ENCODE data around the gene NCOA7. TPM values are rescaled to one million over a fixed set of nuclear protein-coding genes. Genes with fewer than 3 reads are reported as not detected.
"Not testable (repeated sequence)": the region's sequence is repeated elsewhere in the genome, so short reads cannot be mapped to it uniquely, and the experiment has no call there.

The NCOA7 gene
- total RNA-seq, 1 experiment from 2014 or later: 13.8 TPM

DNA sequence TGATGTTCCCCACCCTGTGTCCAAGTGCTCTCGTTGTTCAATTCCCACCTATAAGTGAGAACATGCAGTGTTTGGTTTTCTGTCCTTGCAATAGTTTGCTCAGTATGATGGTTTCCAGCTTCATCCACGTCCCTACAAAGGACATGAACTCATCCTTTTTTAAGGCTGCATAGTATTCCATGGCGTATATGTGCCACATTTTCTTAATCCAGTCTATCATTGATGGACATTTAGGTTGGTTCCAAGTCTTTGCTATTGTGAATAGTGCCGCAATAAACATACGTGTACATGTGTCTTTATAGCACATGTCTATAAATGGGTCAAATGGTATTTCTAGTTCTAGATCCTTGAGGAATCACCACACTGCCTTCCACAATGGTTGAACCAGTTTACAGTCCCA lies 144.8 kb downstream of the NCOA7 start:
- RAD21 ChIA-PET (ENCODE audit: low non-redundant PET in 1 of 2, low total read pairs in 2 of 2, uncharacterized antibody in 2 of 2, unreplicated experiment in 2 of 2); H3K27ac ChIP-seq (ENCODE audit: low read depth, low read length); H3K79me2 ChIP-seq (ENCODE audit: insufficient read depth, low read length); POLR2A ChIA-PET; H3K9ac ChIP-seq (ENCODE audit: low read length); DNase-seq (ENCODE audit: low read depth, low spot score); ATAC-seq; H3K36me3 ChIP-seq (ENCODE audit: control insufficient read depth in 1 of 2, insufficient read depth in 2 of 2, low read length in 2 of 2); intact Hi-C loops (cut with micrococcal nuclease); H3K4me1 ChIP-seq (ENCODE audit: control insufficient read depth in 1 of 2, insufficient read depth in 2 of 2, low read length in 2 of 2); H4K20me1 ChIP-seq (ENCODE audit: insufficient read depth); BruUV-seq (replicated peaks); H3K9me2 ChIP-seq (ENCODE audit: insufficient read depth); H3K27me3 ChIP-seq (ENCODE audit: insufficient read depth, low read length); H3K4me2 ChIP-seq (ENCODE audit: low read length); H2AFZ ChIP-seq (ENCODE audit: low read depth, low read length, poor library complexity, severe bottlenecking); H3K9me3 ChIP-seq (ENCODE audit: control insufficient read depth in 1 of 2, insufficient read depth in 1 of 2, low read depth in 1 of 2, low read length in 2 of 2); CTCF ChIA-PET; H3K4me3 ChIP-seq (replicated peaks in 1 of 2; ENCODE audit: low read depth in 1 of 2, low read length in 2 of 2): not testable (repeated sequence)

DNA sequence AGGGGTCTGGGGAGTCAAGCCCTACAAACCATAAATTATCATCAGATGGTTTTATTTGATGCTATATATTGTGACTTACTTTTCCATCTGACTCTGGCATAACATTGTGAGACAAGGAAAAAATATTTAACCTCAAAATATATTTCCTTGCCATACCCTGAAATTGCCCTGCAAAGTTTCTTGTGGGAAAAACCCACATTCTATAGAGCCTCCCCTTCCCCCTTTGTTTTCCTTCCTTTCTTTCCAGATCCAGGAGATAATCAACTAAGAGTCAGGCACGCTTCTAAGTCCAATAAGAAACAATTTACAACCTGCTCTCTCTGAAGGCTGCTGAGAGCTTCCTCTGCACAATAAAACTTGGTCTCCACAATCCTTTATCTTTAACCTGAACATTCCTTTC lies 148.3 kb downstream of the NCOA7 start:
- H3K9ac ChIP-seq (ENCODE audit: low read length): no peak overlapping the region
- DNase-seq (ENCODE audit: low read depth, low spot score) (no peak), ATAC-seq (no peak)
- no peak overlapping the region for H3K4me3 ChIP-seq (replicated peaks in 1 of 2; ENCODE audit: low read depth in 1 of 2, low read length in 2 of 2)
- H3K4me2 ChIP-seq (ENCODE audit: low read length): no peak overlapping the region
- no peaks in the 10 kb centered on the region for H3K9me2 ChIP-seq (ENCODE audit: insufficient read depth)
- no peaks in the 10 kb centered on the region for H3K27me3 ChIP-seq (ENCODE audit: insufficient read depth, low read length)
- no peaks in the 10 kb centered on the region for H3K36me3 ChIP-seq (ENCODE audit: control insufficient read depth in 1 of 2, insufficient read depth in 2 of 2, low read length in 2 of 2)
- RAD21 ChIA-PET (ENCODE audit: low non-redundant PET in 1 of 2, low total read pairs in 2 of 2, uncharacterized antibody in 2 of 2, unreplicated experiment in 2 of 2): no interaction called here
- no TSS peak for BruUV-seq (replicated peaks)
- POLR2A ChIA-PET: no interaction called here
- TF ChIP-seq EGR1 (IDR thresholded peaks at IDR 0.05; ENCODE audit: low read depth): no peak
- TF ChIP-seq YY1 (IDR thresholded peaks at IDR 0.05; ENCODE audit: extremely low read depth, insufficient replicate concordance, low read depth, low read length): no peak
- TF ChIP-seq RAD21 (IDR thresholded peaks at IDR 0.05; ENCODE audit: low read depth): no peak
- TF ChIP-seq CBX3 (IDR thresholded peaks at IDR 0.05; ENCODE audit: low read depth): no peak
- TF ChIP-seq, protein P1, sequence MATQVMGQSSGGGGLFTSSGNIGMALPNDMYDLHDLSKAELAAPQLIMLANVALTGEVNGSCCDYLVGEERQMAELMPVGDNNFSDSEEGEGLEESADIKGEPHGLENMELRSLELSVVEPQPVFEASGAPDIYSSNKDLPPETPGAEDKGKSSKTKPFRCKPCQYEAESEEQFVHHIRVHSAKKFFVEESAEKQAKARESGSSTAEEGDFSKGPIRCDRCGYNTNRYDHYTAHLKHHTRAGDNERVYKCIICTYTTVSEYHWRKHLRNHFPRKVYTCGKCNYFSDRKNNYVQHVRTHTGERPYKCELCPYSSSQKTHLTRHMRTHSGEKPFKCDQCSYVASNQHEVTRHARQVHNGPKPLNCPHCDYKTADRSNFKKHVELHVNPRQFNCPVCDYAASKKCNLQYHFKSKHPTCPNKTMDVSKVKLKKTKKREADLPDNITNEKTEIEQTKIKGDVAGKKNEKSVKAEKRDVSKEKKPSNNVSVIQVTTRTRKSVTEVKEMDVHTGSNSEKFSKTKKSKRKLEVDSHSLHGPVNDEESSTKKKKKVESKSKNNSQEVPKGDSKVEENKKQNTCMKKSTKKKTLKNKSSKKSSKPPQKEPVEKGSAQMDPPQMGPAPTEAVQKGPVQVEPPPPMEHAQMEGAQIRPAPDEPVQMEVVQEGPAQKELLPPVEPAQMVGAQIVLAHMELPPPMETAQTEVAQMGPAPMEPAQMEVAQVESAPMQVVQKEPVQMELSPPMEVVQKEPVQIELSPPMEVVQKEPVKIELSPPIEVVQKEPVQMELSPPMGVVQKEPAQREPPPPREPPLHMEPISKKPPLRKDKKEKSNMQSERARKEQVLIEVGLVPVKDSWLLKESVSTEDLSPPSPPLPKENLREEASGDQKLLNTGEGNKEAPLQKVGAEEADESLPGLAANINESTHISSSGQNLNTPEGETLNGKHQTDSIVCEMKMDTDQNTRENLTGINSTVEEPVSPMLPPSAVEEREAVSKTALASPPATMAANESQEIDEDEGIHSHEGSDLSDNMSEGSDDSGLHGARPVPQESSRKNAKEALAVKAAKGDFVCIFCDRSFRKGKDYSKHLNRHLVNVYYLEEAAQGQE (IDR thresholded peaks at IDR 0.05; ENCODE audit: low read depth): no peak
- TF ChIP-seq, protein P2, sequence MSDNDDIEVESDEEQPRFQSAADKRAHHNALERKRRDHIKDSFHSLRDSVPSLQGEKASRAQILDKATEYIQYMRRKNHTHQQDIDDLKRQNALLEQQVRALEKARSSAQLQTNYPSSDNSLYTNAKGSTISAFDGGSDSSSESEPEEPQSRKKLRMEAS (IDR thresholded peaks at IDR 0.05): no peak
- TF ChIP-seq SIN3A (IDR thresholded peaks at IDR 0.05; ENCODE audit: low read depth): no peak
- TF ChIP-seq SRF (IDR thresholded peaks at IDR 0.05; ENCODE audit: low read depth): no peak
- H3K9me3 ChIP-seq (ENCODE audit: control insufficient read depth in 1 of 2, insufficient read depth in 1 of 2, low read depth in 1 of 2, low read length in 2 of 2): no peaks in the 10 kb centered on the region
- no peaks in the 10 kb centered on the region for H4K20me1 ChIP-seq (ENCODE audit: insufficient read depth)
- intact Hi-C loops (cut with micrococcal nuclease): no loop called here
- H3K4me1 ChIP-seq (ENCODE audit: control insufficient read depth in 1 of 2, insufficient read depth in 2 of 2, low read length in 2 of 2): no peaks in the 10 kb centered on the region
- no peak overlapping the region for H2AFZ ChIP-seq (ENCODE audit: low read depth, low read length, poor library complexity, severe bottlenecking)
- H3K27ac ChIP-seq (ENCODE audit: low read depth, low read length): no peak overlapping the region
- CTCF ChIA-PET: no interaction called here
- H3K79me2 ChIP-seq (ENCODE audit: insufficient read depth, low read length): no peaks in the 10 kb centered on the region
